GM18498 (cell line): Measurements from ENCODE around the gene IQUB.
A peak's percentile ranks its signal among the peaks of the same experiment; 100 is the strongest.
"Not testable (repeated sequence)": the region's sequence is repeated elsewhere in the genome, so short reads cannot be mapped to it uniquely, and the experiment has no call there.

Experiments
- ATAC-seq: cut with Tn5 transposase; IDR thresholded peaks from one replicate; pipeline ENCODE4 v1.9.1; 2021; ENCODE audit warnings: mild to moderate bottlenecking, moderate library complexity; ENCODE audit not compliant: unreplicated experiment

Gene IQUB

DNA sequence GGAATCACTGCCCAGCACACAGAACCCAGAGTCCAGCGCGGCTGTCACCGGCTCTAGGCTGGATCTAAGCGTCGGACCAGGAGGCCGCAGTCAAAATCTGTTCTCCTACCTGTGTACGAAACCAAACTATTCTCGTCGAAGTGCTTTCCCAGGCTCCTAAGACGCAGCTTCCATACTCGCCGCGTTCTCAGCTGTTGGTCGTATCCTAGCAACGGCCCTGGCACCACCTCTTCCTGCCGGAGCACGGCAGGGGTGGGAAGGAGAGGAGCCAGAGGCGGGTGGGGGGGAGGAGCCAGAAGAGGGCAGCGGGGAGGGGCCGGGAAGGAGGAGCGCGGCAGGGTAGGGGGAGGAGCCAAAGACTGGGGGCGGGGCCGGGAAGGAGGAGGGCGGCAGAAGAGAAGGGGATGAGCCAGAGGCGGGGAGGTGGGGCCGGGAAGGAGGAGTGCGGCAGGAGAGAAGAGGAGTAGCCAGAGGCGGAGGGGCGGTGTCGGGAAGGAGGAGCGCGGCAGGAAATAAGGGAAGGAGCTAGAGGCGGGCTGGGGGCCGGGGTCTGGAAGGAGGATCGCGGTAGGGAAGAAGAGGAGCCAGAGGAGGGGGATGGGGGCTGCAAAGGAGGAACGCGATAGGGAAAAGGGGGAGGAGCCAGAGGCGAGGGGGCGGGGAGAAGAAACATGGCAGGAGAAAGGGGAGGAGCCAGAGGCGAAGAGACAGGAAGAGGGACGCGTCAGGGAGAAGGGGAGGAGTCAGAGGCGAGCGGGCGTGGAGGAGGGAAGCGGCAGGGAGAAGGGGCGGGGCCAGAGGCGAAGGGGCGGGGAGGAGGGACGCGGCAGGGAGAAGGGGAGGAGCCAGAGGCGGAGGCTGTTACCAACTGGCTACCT, at the start of gene IQUB:
IQUB (minus strand) TSS at position 213 of the 878 bp plus-strand sequence. CDS start 22,255 bp downstream, outside the sequence.
- peak; percentile 84 for ATAC-seq

GRCh38 chr7:123583821-123584220, 49.4 kb upstream of the IQUB start:
- no peak for ATAC-seq

- no peak for ATAC-seq
These were observed 46.7 kb upstream of the IQUB start for GRCh38 chr7:123581162-123581459.

GRCh38 chr7:123580406-123581161, 46.2 kb upstream of the IQUB start:
- peak; percentile 94 for ATAC-seq

DNA sequence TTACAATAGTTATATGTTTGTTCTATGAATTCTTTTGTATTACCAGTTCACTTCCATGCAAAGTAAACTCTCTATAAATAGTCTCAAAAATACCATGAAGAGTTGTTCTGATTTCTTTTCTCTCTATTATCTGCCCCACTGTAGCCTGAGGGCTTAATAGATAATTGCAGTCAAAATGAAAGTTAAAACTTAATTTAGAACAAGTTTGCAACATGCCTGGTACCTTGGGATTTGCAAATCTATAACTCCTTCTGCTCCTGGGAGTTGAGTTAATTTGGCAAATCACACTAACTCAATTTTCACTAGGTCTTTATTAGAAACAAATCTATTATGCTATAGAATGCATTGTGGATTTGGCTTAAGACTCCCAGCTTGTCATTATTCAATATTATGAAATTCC, 45.0 kb upstream of the IQUB start:
- ATAC-seq, result no peak

GRCh38 chr7:123573896-123574467, 39.6 kb upstream of the IQUB start:
- ATAC-seq, result no peak

DNA sequence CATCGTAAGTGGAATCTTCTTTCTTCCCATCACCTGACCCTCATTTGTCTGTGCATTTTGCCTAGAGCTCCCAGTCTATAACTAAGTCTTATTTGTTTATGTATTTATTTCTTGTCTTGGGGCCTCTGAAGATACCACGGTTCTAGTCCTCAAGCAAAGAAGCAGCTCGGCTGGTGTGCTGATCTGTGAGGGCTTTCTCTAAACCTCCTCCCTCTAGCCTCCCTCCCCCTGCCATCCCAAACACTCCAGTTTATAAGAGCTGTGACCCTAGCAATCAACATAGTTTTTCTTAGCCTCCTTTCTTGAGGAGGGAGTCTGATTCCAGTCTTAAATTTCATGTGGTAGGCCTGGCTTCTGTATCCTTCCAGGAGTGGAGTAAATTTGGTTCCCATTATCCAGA, 38.9 kb upstream of the IQUB start:
- no peak for ATAC-seq

- ATAC-seq, result no peak
These were observed 37.3 kb upstream of the IQUB start for GRCh38 chr7:123571684-123572083.

DNA sequence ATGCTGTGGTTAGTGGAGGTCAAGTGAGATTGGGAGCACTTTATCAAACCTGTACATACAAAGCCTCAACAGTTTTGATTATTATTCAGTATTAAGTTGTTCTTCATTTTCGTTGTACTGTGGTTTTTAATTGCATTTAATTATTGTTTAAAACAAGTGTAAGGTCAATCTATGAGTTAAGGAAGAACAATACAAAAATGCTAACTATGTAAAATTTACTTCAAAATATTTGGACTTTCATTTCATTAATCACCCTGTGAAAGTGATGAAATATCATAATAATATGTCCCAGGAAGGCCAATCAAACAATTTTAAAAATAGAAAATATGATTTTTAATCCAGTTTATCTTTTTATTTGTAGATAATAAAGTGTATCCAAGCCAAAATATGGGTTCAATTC, 36.8 kb upstream of the IQUB start:
- ATAC-seq, result no peak

- no peak for ATAC-seq
These were observed 36.2 kb upstream of the IQUB start for GRCh38 chr7:123570390-123571182.

GRCh38 chr7:123569352-123570010, 35.1 kb upstream of the IQUB start:
- ATAC-seq, result no peak

DNA sequence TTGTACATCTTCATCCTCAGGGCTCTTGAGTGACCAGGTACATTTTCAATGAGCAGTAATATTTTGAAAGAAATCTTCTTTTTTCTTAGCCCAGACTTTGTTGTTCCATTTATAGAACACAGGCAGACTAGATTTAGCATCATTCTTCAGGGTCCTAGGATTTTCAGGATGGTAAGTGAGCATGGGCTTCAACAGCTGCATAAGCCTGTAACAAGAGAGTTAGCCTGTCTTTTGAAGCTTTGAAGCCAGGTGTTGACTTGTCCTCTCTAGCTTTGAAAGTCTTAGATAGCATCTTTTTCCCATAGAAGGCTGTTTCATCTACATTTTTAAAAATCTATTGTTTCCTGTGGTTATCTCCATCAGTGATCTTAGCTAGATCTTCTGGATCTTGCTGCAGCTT, 27.7 kb upstream of the IQUB start:
- no peak for ATAC-seq

GRCh38 chr7:123558289-123558874, 24.0 kb upstream of the IQUB start:
- no peak for ATAC-seq

- ATAC-seq, result peak; percentile 99
These were observed 23.2 kb upstream of the IQUB start, which contains the start of gene NDUFA5 for GRCh38 chr7:123557398-123558288. Gene NDUFA5, minus strand, starts transcription at chr7:123557818. Its CDS starts 23 bp downstream, at chr7:123557795.

DNA sequence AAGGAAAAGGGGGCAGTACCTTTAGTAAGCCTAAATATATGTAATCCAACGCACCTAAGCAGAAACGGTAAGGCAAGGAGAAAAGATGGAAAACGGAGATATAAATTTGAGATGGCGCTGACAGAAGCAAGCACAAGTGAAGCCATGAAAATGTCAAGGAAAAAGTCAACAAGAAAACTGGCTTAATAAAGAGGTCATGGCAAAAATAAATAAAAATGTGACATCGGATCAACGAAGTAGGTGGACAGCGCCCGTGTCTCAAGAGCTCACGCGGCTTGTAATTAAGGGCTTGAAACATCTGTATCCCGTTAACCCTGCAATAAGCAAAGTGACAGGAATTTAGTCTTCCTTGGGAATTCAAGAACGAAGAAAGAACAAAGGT, 22.6 kb upstream of the IQUB start:
- no peak for ATAC-seq

DNA sequence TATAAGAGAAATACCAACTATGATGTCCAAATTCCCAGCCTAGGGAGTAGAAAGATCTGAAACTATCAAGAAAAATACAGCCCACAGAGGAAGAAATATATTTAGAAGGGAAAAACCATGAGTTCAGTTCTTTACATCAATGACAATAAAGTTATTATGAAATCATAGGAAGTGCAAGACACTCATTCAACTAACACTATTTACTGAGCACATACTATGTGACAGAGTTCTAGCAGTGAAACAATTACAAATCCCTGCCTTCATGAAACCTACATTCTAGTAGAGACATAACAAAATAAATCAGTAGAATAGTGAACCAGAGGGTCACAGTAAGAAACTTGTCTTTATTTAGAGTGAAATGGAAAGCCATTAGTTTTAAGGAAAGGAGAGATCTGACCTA, 21.1 kb upstream of the IQUB start:
- ATAC-seq, result no peak

GRCh38 chr7:123553159-123553558, 18.8 kb upstream of the IQUB start:
- ATAC-seq, result no peak

DNA sequence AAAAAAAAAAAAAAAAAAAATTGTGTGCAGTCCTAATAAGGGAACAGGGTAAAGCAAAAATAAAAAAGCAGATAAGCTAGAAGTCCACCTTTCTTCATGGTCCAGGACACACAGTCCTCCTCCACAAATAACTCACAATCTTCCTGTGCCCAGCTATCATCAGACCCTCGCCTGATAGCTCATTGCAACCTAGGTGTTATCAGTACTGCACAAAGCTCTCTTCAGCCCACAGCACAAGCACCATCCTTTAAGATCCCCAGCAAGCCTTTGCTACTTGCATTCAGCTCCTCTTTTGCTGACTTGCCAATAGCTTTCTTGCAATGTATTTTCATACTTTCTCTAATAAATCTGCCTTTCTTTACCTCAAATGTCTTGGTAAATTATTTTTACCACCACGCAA, 18.2 kb upstream of the IQUB start:
- ATAC-seq, result no peak

- not testable (repeated sequence) for ATAC-seq
These were observed 17.7 kb upstream of the IQUB start for GRCh38 chr7:123552134-123552533.
